ENCODE data around the gene PACRG.

DNA sequence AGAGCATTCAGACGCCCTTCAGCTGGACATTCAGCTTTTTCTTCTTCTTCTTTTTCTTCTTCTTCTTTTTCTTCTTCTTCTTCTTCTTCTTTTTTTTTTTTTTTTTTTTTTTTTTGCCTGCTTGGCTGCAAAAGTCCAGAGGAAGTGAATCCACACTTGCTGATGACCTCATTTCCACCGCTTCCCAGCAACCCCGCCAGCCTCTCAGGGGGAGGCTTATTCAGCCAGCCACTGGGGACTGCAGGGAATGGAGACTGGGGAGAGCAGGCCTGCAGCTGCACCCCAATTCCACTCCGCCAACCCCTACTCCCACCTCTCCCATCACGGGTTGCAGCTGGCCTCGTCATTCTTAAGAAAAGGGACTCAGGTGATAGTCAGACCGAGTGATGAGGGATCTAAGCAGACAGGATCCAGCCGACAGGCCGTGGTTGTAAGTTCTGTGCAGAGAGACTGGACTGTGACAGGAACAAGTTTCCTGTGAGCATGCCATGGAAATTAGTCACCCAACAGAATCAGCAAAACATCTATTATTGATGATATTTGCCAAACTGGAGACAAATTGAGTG, 627.7 kb downstream of the PACRG start:
- TF ChIP-seq, protein P1, sequence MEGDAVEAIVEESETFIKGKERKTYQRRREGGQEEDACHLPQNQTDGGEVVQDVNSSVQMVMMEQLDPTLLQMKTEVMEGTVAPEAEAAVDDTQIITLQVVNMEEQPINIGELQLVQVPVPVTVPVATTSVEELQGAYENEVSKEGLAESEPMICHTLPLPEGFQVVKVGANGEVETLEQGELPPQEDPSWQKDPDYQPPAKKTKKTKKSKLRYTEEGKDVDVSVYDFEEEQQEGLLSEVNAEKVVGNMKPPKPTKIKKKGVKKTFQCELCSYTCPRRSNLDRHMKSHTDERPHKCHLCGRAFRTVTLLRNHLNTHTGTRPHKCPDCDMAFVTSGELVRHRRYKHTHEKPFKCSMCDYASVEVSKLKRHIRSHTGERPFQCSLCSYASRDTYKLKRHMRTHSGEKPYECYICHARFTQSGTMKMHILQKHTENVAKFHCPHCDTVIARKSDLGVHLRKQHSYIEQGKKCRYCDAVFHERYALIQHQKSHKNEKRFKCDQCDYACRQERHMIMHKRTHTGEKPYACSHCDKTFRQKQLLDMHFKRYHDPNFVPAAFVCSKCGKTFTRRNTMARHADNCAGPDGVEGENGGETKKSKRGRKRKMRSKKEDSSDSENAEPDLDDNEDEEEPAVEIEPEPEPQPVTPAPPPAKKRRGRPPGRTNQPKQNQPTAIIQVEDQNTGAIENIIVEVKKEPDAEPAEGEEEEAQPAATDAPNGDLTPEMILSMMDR (optimal IDR thresholded peaks at IDR 0.05 in 1 of 3, IDR thresholded peaks at IDR 0.05 in 1 of 3, conservative IDR thresholded peaks at IDR 0.05 in 1 of 3; ENCODE audit: extremely low read depth in 1 of 3, insufficient read depth in 2 of 3, low read length in 3 of 3), result no peak
- no peak for TF ChIP-seq EZH2 (IDR thresholded peaks at IDR 0.05; ENCODE audit: low read length)
